Adrenal gland (tissue), 5 donors: ENCODE results near the gene NOM1.

Experiments used
- POLR2A ChIP-seq, 2 donors: fragments of 450-650 bp; IDR thresholded peaks; one replicate each; pipeline ENCODE4 v1.6.1; 2017; ENCODE audit warnings: antibody characterized with exemption in 2 of 2, mild to moderate bottlenecking in 2 of 2, moderate library complexity in 1 of 2
- TF ChIP-seq, protein P1 (sequence below), 6 experiments: fragments of 450-650 bp in 4 of 6; fragments of 200-600 bp in 2 of 6; sonication (generic) in 1 of 6; IDR thresholded peaks; 1 replicate in 5 of 6; 2 replicates in 1 of 6; pipeline versions ENCODE4 v1.5.1 to v1.8.0; 2016 to 2021; ENCODE audit warnings: antibody characterized with exemption in 6 of 6, mild to moderate bottlenecking in 2 of 6, moderate library complexity in 1 of 6
- donor health status: DM: no; HTN: no; CAD: no.

- TF ChIP-seq POLR2A (IDR thresholded peaks at IDR 0.05): no peak
- TF ChIP-seq, protein P1, sequence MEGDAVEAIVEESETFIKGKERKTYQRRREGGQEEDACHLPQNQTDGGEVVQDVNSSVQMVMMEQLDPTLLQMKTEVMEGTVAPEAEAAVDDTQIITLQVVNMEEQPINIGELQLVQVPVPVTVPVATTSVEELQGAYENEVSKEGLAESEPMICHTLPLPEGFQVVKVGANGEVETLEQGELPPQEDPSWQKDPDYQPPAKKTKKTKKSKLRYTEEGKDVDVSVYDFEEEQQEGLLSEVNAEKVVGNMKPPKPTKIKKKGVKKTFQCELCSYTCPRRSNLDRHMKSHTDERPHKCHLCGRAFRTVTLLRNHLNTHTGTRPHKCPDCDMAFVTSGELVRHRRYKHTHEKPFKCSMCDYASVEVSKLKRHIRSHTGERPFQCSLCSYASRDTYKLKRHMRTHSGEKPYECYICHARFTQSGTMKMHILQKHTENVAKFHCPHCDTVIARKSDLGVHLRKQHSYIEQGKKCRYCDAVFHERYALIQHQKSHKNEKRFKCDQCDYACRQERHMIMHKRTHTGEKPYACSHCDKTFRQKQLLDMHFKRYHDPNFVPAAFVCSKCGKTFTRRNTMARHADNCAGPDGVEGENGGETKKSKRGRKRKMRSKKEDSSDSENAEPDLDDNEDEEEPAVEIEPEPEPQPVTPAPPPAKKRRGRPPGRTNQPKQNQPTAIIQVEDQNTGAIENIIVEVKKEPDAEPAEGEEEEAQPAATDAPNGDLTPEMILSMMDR (IDR thresholded peaks at IDR 0.05): no peak
Observed at GRCh38 chr7:156966387-156966786, 16.9 kb downstream of the NOM1 start.
